ENCODE measurements around the gene COX6A1. TPM values are rescaled to one million over a fixed set of nuclear protein-coding genes. Genes with fewer than 3 reads are reported as not detected.
"Not testable (repeated sequence)": the region's sequence is repeated elsewhere in the genome, so short reads cannot be mapped to it uniquely, and the experiment has no call there.

The COX6A1 gene
- total and polyA plus RNA-seq, 2 donors (not counting 3 experiments of a cell fraction or from before 2014, with no cell fraction given): 299 to 1,327 TPM

DNA sequence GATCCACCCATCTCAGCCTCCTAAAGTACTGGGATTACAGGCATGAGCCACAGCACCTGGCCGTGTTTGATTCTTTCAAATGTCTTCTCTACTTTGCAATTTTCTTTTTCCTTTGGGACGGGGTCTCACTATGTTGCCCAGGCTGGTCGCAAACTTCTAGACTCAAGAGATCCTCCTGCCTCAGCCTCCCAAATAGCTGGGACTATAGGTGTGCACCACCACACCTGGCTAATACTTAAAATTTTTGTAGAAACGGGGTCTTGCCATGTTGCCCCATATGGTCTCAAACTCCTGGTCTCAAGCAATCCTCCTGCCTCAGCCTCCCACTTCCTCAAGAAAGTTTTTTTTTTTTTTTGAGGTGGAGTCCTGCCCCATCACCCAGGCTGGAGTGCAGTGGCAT, 10.1 kb downstream of the COX6A1 start:
- FAIRE-seq: no peak
- Histone ChIP-seq H3K4me2 (ENCODE audit: insufficient read depth, low read length) (no peak overlapping the region), H3K9ac (replicated peaks; ENCODE audit: extremely low read depth, insufficient read depth, low read length) (no peak overlapping the region), H3K36me3 (ENCODE audit: control insufficient read depth in 2 of 2, extremely low read depth in 1 of 2, insufficient read depth in 2 of 2, low read length in 2 of 2) (peaks cover 4 to 8% of the 10 kb centered on the region in 2 experiments), H3K4me3 (replicated peaks in 1 of 3; ENCODE audit: insufficient read depth in 1 of 3, low read depth in 1 of 3, low read length in 3 of 3) (no peak overlapping the region), H4K20me1 (replicated peaks; ENCODE audit: control insufficient read depth, extremely low read depth, insufficient read depth, low read length) (no peaks in the 10 kb centered on the region), H3K79me2 (ENCODE audit: control insufficient read depth, insufficient read depth, low read length) (peaks cover 51% of the 10 kb centered on the region), H2AFZ (ENCODE audit: low read depth, low read length) (no peak overlapping the region), H3K27me3 (ENCODE audit: control insufficient read depth in 2 of 2, insufficient read depth in 2 of 2, low read length in 2 of 2) (no peaks in the 10 kb centered on the region), H3K4me1 (ENCODE audit: control insufficient read depth, extremely low read depth, insufficient read depth, low read length) (peaks cover 15% of the 10 kb centered on the region), H3K9me3 (replicated peaks; ENCODE audit: control insufficient read depth, insufficient read depth, low read length) (no peaks in the 10 kb centered on the region), H3K9me1 (replicated peaks; ENCODE audit: control insufficient read depth, extremely low read depth, insufficient read depth, low read length) (no peaks in the 10 kb centered on the region), H3K27ac (ENCODE audit: insufficient read depth, low read depth, low read length) (no peak overlapping the region)
- intact Hi-C loops (cut with micrococcal nuclease) (no loop called here), dilution Hi-C loops (cut with MboI; ENCODE audit: extremely low pct_ligation_motif_present, low sequenced_read_pairs) (no loop called here)
- ChIA-PET POLR2A (no interaction called here), CTCF (interaction anchor here (0.8 to 1.5 kb wide), 2 partner anchors 9 to 27 kb away, joined by 3 read pairs; no protein-coding TSS in a partner anchor)
- TF ChIP-seq EZH2 (IDR thresholded peaks at IDR 0.05; ENCODE audit: borderline replicate concordance, low read depth, low read length, severe bottlenecking): no peak
- TF ChIP-seq MAX (IDR thresholded peaks at IDR 0.05; ENCODE audit: insufficient read depth, insufficient read length): no peak
- TF ChIP-seq JUN (IDR thresholded peaks at IDR 0.05; ENCODE audit: borderline replicate concordance, insufficient read depth, insufficient read length, low read depth): no peak
- TF ChIP-seq POLR2AphosphoS5 (IDR thresholded peaks at IDR 0.05; ENCODE audit: insufficient read depth, low read depth, low read length): no peak
- TF ChIP-seq GATA2 (IDR thresholded peaks at IDR 0.05; ENCODE audit: insufficient read depth, insufficient read length, low read depth, low read length): no peak
- no peak for TF ChIP-seq MYC (IDR thresholded peaks at IDR 0.05; ENCODE audit: low read depth, low read length)
- TF ChIP-seq POLR2A (IDR thresholded peaks at IDR 0.05; ENCODE audit: low read depth, low read length): no peak
- no peak for DNase-seq (ENCODE audit: low read depth, low spot score)
- BruUV-seq (replicated peaks): no TSS peak

- dilution Hi-C loops (cut with MboI; ENCODE audit: extremely low pct_ligation_motif_present, low sequenced_read_pairs); intact Hi-C loops (cut with micrococcal nuclease); H3K4me2 ChIP-seq (ENCODE audit: insufficient read depth, low read length); H4K20me1 ChIP-seq (replicated peaks; ENCODE audit: control insufficient read depth, extremely low read depth, insufficient read depth, low read length); H3K27ac ChIP-seq (ENCODE audit: insufficient read depth, low read depth, low read length); H3K4me1 ChIP-seq (ENCODE audit: control insufficient read depth, extremely low read depth, insufficient read depth, low read length); FAIRE-seq; H2AFZ ChIP-seq (ENCODE audit: low read depth, low read length); H3K4me3 ChIP-seq (replicated peaks in 1 of 3; ENCODE audit: insufficient read depth in 1 of 3, low read depth in 1 of 3, low read length in 3 of 3); H3K9me3 ChIP-seq (replicated peaks; ENCODE audit: control insufficient read depth, insufficient read depth, low read length); H3K27me3 ChIP-seq (ENCODE audit: control insufficient read depth in 2 of 2, insufficient read depth in 2 of 2, low read length in 2 of 2); BruUV-seq (replicated peaks); H3K9ac ChIP-seq (replicated peaks; ENCODE audit: extremely low read depth, insufficient read depth, low read length); H3K9me1 ChIP-seq (replicated peaks; ENCODE audit: control insufficient read depth, extremely low read depth, insufficient read depth, low read length); DNase-seq (ENCODE audit: low read depth, low spot score): not testable (repeated sequence)
- ChIA-PET POLR2A (interaction anchor here (1.3 kb wide), 1 partner anchor 9 kb away, joined by 3 read pairs; no protein-coding TSS in a partner anchor), CTCF (interaction anchor here (1.1 to 2.5 kb wide), 3 partner anchors 9 to 95 kb away, joined by 3 to 8 read pairs (median 3); no protein-coding TSS in a partner anchor)
- Histone ChIP-seq H3K79me2 (ENCODE audit: control insufficient read depth, insufficient read depth, low read length) (peaks cover 16% of the 10 kb centered on the region), H3K36me3 (ENCODE audit: control insufficient read depth in 2 of 2, extremely low read depth in 1 of 2, insufficient read depth in 2 of 2, low read length in 2 of 2) (peaks cover 0 to 11% of the 10 kb centered on the region in 2 experiments)
These were observed 14.6 kb downstream of the COX6A1 start for GRCh38 chr12:120452524-120452923.
